Measurements from ENCODE around the gene OR6C2.
"Not testable (repeated sequence)": the region's sequence is repeated elsewhere in the genome, so short reads cannot be mapped to it uniquely, and the experiment has no call there.

Gene OR6C2

GRCh38 chr12:55445357-55445756, 1.5 kb downstream of the OR6C2 start:
- Histone ChIP-seq H3K36me3 (ENCODE audit: insufficient read depth, low read length) (no peaks in the 10 kb centered on the region), H3K4me1 (ENCODE audit: insufficient read depth, low read length) (no peaks in the 10 kb centered on the region), H3K9me3 (ENCODE audit: control insufficient read depth, insufficient read depth, low read length) (peaks cover 6% of the 10 kb centered on the region), H3K9ac (ENCODE audit: low read depth, low read length) (no peak overlapping the region)

GRCh38 chr12:55446326-55446725, 2.5 kb downstream of the OR6C2 start:
- no peaks in the 10 kb centered on the region for H3K36me3 ChIP-seq (ENCODE audit: insufficient read depth, low read length)
- H3K4me1 ChIP-seq (ENCODE audit: insufficient read depth, low read length), result no peaks in the 10 kb centered on the region
- no peak overlapping the region for H3K9ac ChIP-seq (ENCODE audit: low read depth, low read length)
- H3K9me3 ChIP-seq (ENCODE audit: control insufficient read depth, insufficient read depth, low read length), result peaks cover 6% of the 10 kb centered on the region; the same call in 1 of the 2 replicates

GRCh38 chr12:55448825-55449224, 4.9 kb downstream of the OR6C2 start:
- Histone ChIP-seq H3K9ac (ENCODE audit: low read depth, low read length) (no peak overlapping the region), H3K36me3 (ENCODE audit: insufficient read depth, low read length) (no peaks in the 10 kb centered on the region), H3K9me3 (ENCODE audit: control insufficient read depth, insufficient read depth, low read length) (no peaks in the 10 kb centered on the region), H3K4me1 (ENCODE audit: insufficient read depth, low read length) (no peaks in the 10 kb centered on the region)

GRCh38 chr12:55464926-55465325, 21.1 kb downstream of the OR6C2 start:
- not testable (repeated sequence) for H3K36me3 ChIP-seq (ENCODE audit: insufficient read depth, low read length); H3K9me3 ChIP-seq (ENCODE audit: control insufficient read depth, insufficient read depth, low read length); H3K4me1 ChIP-seq (ENCODE audit: insufficient read depth, low read length); H3K9ac ChIP-seq (ENCODE audit: low read depth, low read length)

- Histone ChIP-seq H3K9ac (ENCODE audit: low read depth, low read length) (no peak overlapping the region), H3K9me3 (ENCODE audit: control insufficient read depth, insufficient read depth, low read length) (no peaks in the 10 kb centered on the region), H3K4me1 (ENCODE audit: insufficient read depth, low read length) (peaks cover 16% of the 10 kb centered on the region; the same call in 1 of the 2 replicates), H3K36me3 (ENCODE audit: insufficient read depth, low read length) (no peaks in the 10 kb centered on the region)
Measured at GRCh38 chr12:55467836-55468235, 24.0 kb downstream of the OR6C2 start.

- Histone ChIP-seq H3K4me1 (ENCODE audit: insufficient read depth, low read length) (peaks cover 16% of the 10 kb centered on the region; the same call in 1 of the 2 replicates), H3K9ac (ENCODE audit: low read depth, low read length) (no peak overlapping the region), H3K36me3 (ENCODE audit: insufficient read depth, low read length) (no peaks in the 10 kb centered on the region), H3K9me3 (ENCODE audit: control insufficient read depth, insufficient read depth, low read length) (no peaks in the 10 kb centered on the region)
Measured at GRCh38 chr12:55469291-55469690, 25.4 kb downstream of the OR6C2 start.

GRCh38 chr12:55470088-55470829, 26.4 kb downstream of the OR6C2 start, which contains the start of gene OR6C70:
OR6C70 (minus strand) TSS chr12:55470138; CDS start chr12:55470138, 0 bp downstream.
- H3K9me3 ChIP-seq (ENCODE audit: control insufficient read depth, insufficient read depth, low read length), result no peaks in the 10 kb centered on the region
- no peaks in the 10 kb centered on the region for H3K36me3 ChIP-seq (ENCODE audit: insufficient read depth, low read length)
- no peak within 1 kb of the TSS for H3K9ac ChIP-seq (ENCODE audit: low read depth, low read length)
- H3K4me1 ChIP-seq (ENCODE audit: insufficient read depth, low read length), result peaks cover 16% of the 10 kb centered on the region; the same call in 1 of the 2 replicates

GRCh38 chr12:55472264-55472663, 28.4 kb downstream of the OR6C2 start:
- H3K36me3 ChIP-seq (ENCODE audit: insufficient read depth, low read length), result no peaks in the 10 kb centered on the region
- H3K4me1 ChIP-seq (ENCODE audit: insufficient read depth, low read length), result peaks cover 16% of the 10 kb centered on the region; the same call in 1 of the 2 replicates
- no peak overlapping the region for H3K9ac ChIP-seq (ENCODE audit: low read depth, low read length)
- no peaks in the 10 kb centered on the region for H3K9me3 ChIP-seq (ENCODE audit: control insufficient read depth, insufficient read depth, low read length)

- not testable (repeated sequence) for H3K9ac ChIP-seq (ENCODE audit: low read depth, low read length); H3K4me1 ChIP-seq (ENCODE audit: insufficient read depth, low read length); H3K36me3 ChIP-seq (ENCODE audit: insufficient read depth, low read length); H3K9me3 ChIP-seq (ENCODE audit: control insufficient read depth, insufficient read depth, low read length)
Measured at GRCh38 chr12:55479136-55479535, 35.3 kb downstream of the OR6C2 start.

GRCh38 chr12:55484284-55484683, 40.4 kb downstream of the OR6C2 start:
- H3K9me3 ChIP-seq (ENCODE audit: control insufficient read depth, insufficient read depth, low read length); H3K4me1 ChIP-seq (ENCODE audit: insufficient read depth, low read length); H3K36me3 ChIP-seq (ENCODE audit: insufficient read depth, low read length): not testable (repeated sequence)
- peak overlapping the region; percentile 28; the same call in 1 of the 2 replicates for H3K9ac ChIP-seq (ENCODE audit: low read depth, low read length)

- Histone ChIP-seq H3K9ac (ENCODE audit: low read depth, low read length) (no peak within 1 kb of the TSS), H3K9me3 (ENCODE audit: control insufficient read depth, insufficient read depth, low read length) (no peaks in the 10 kb centered on the region), H3K4me1 (ENCODE audit: insufficient read depth, low read length) (no peaks in the 10 kb centered on the region), H3K36me3 (ENCODE audit: insufficient read depth, low read length) (no peaks in the 10 kb centered on the region)
Measured at GRCh38 chr12:55492078-55492477, 48.2 kb downstream of the OR6C2 start, which contains the start of gene OR6C68. OR6C68 (plus strand) TSS chr12:55492378; CDS start chr12:55492378, 0 bp downstream.

- no peaks in the 10 kb centered on the region for H3K36me3 ChIP-seq (ENCODE audit: insufficient read depth, low read length)
- H3K4me1 ChIP-seq (ENCODE audit: insufficient read depth, low read length), result no peaks in the 10 kb centered on the region
- H3K9me3 ChIP-seq (ENCODE audit: control insufficient read depth, insufficient read depth, low read length), result no peaks in the 10 kb centered on the region
- H3K9ac ChIP-seq (ENCODE audit: low read depth, low read length), result no peak overlapping the region
Measured at GRCh38 chr12:55495490-55495889, 51.6 kb downstream of the OR6C2 start.

- Histone ChIP-seq H3K36me3 (ENCODE audit: insufficient read depth, low read length) (no peaks in the 10 kb centered on the region), H3K4me1 (ENCODE audit: insufficient read depth, low read length) (no peaks in the 10 kb centered on the region), H3K9ac (ENCODE audit: low read depth, low read length) (no peak overlapping the region), H3K9me3 (ENCODE audit: control insufficient read depth, insufficient read depth, low read length) (no peaks in the 10 kb centered on the region)
Measured at GRCh38 chr12:55499231-55499630, 55.4 kb downstream of the OR6C2 start.

GRCh38 chr12:55499810-55500252, 56.0 kb downstream of the OR6C2 start:
- H3K9ac ChIP-seq (ENCODE audit: low read depth, low read length), result no peak overlapping the region
- no peaks in the 10 kb centered on the region for H3K36me3 ChIP-seq (ENCODE audit: insufficient read depth, low read length)
- no peaks in the 10 kb centered on the region for H3K9me3 ChIP-seq (ENCODE audit: control insufficient read depth, insufficient read depth, low read length)

GRCh38 chr12:55501601-55502000, 57.7 kb downstream of the OR6C2 start:
- Histone ChIP-seq H3K9me3 (ENCODE audit: control insufficient read depth, insufficient read depth, low read length) (no peaks in the 10 kb centered on the region), H3K9ac (ENCODE audit: low read depth, low read length) (no peak overlapping the region), H3K36me3 (ENCODE audit: insufficient read depth, low read length) (no peaks in the 10 kb centered on the region), H3K4me1 (ENCODE audit: insufficient read depth, low read length) (no peaks in the 10 kb centered on the region)

More at GRCh38 chr12:55499810-55500252, 56.0 kb downstream of the OR6C2 start:
- H3K4me1 ChIP-seq (ENCODE audit: insufficient read depth, low read length), result no peaks in the 10 kb centered on the region
